ENCODE results near the gene DENND1B.

The DENND1B gene

DNA sequence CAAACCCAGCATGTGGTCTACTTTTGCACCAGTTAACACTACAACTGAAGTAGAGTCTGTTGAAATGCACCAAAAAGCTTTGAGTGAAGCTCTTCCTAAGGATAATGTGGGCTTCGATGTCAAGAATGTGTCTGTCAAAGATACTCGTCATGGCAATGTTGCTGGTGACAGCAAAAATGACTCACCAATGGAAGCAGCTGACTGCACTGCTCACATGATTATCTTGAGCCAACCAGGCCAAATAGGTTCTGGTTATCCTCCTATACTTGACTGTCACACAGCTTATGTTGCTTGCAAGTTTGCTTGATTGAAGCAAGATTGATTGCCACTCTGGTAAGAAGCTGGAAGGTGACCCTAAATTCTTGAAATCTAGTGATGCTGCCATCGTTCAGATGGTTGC, 85.2 kb downstream of the DENND1B start:
- H3K27ac ChIP-seq (ENCODE audit: low read depth, low read length), result no peak overlapping the region
- no peak overlapping the region for H3K9ac ChIP-seq (ENCODE audit: low read length in 5 of 5)
- H3K36me3 ChIP-seq (ENCODE audit: control insufficient read depth in 5 of 5, insufficient read depth in 5 of 5, low read length in 5 of 5), result peaks cover 0 to 5% (median 0%) of the 10 kb centered on the region in 5 donors
- no peaks in the 10 kb centered on the region for H3K27me3 ChIP-seq (ENCODE audit: control insufficient read depth in 5 of 5, insufficient read depth in 4 of 5, low read length in 5 of 5)
- peaks cover 0 to 8% (median 0%) of the 10 kb centered on the region in 5 donors for H3K9me3 ChIP-seq (ENCODE audit: control insufficient read depth in 5 of 5, low read length in 5 of 5)
- H3K4me1 ChIP-seq (ENCODE audit: control insufficient read depth in 5 of 5, insufficient read depth in 5 of 5, low read length in 5 of 5), result peaks cover 0 to 6% (median 4%) of the 10 kb centered on the region in 5 donors
- H3K4me3 ChIP-seq (ENCODE audit: low read depth in 1 of 5, low read length in 5 of 5), result no peak overlapping the region

DNA sequence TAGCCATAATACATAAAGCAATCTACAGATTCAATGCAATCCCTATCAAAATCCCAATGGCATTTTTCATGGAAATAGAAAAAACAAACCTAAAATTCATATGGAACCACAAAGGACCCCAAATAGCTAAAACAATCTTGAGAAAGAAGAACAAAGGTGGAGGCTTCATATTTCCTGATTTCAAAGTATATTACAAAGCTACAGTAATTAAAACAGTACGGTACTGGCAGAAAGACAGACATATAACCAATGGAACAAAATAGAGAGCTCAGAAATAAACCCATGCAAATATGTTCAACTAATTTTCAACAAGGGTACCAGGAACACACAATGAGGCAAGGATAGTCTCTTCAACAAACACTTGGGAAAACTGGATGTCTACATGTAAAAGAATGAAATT, 87.0 kb downstream of the DENND1B start:
- Histone ChIP-seq H3K9me3 (ENCODE audit: control insufficient read depth in 5 of 5, low read length in 5 of 5) (peaks cover 0 to 8% (median 0%) of the 10 kb centered on the region in 5 donors), H3K4me1 (ENCODE audit: control insufficient read depth in 5 of 5, insufficient read depth in 5 of 5, low read length in 5 of 5) (peaks cover 0 to 6% (median 4%) of the 10 kb centered on the region in 5 donors)

DNA sequence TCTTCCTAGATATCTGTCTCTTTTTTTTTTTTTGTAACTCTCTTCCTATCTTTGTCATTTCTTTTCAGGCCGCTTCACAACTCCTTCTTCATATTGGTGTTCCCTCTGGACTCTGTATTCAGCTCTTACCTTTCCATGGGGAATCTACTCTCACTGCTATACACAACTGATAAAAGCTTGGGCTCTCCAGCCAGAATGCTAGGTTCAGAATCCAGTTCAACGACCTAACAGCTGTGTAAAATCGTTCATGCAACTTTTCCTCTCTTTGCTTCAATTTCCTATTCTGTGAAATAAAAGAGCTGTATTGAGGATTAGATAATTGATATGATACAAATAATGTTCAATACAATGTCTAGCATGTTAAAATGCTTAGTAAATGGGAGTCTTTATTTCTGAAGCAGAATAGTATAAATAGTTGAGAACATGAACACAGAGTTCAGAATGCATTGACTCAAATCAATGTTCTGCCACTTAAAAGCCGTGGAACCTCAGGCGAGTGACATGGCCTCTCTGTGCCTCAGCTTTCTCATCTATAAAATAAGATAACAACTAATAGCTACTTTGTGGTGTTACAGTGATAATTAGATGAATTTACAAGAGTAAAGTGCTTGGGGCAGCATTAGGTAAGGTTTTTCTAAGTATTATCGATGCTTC, 88.5 kb downstream of the DENND1B start:
- no peak overlapping the region for H3K9ac ChIP-seq (ENCODE audit: low read length in 5 of 5)
- no peaks in the 10 kb centered on the region for H3K27me3 ChIP-seq (ENCODE audit: control insufficient read depth in 5 of 5, insufficient read depth in 4 of 5, low read length in 5 of 5)
- peaks cover 0 to 8% (median 0%) of the 10 kb centered on the region in 5 donors for H3K9me3 ChIP-seq (ENCODE audit: control insufficient read depth in 5 of 5, low read length in 5 of 5)
- H3K36me3 ChIP-seq (ENCODE audit: control insufficient read depth in 5 of 5, insufficient read depth in 5 of 5, low read length in 5 of 5), result peaks cover 0 to 5% (median 0%) of the 10 kb centered on the region in 5 donors
- H3K4me1 ChIP-seq (ENCODE audit: control insufficient read depth in 5 of 5, insufficient read depth in 5 of 5, low read length in 5 of 5), result peaks cover 0 to 6% (median 4%) of the 10 kb centered on the region in 5 donors
- H3K27ac ChIP-seq (ENCODE audit: low read depth, low read length), result no peak overlapping the region
- H3K4me3 ChIP-seq (ENCODE audit: low read depth in 1 of 5, low read length in 5 of 5), result no peak overlapping the region

More for the DNA sequence above, 87.0 kb downstream of the DENND1B start:
- H3K27ac ChIP-seq (ENCODE audit: low read depth, low read length), result no peak overlapping the region
- no peak overlapping the region for H3K9ac ChIP-seq (ENCODE audit: low read length in 5 of 5)
- no peaks in the 10 kb centered on the region for H3K27me3 ChIP-seq (ENCODE audit: control insufficient read depth in 5 of 5, insufficient read depth in 4 of 5, low read length in 5 of 5)
- no peak overlapping the region for H3K4me3 ChIP-seq (ENCODE audit: low read depth in 1 of 5, low read length in 5 of 5)
- H3K36me3 ChIP-seq (ENCODE audit: control insufficient read depth in 5 of 5, insufficient read depth in 5 of 5, low read length in 5 of 5), result peaks cover 0 to 5% (median 0%) of the 10 kb centered on the region in 5 donors

DNA sequence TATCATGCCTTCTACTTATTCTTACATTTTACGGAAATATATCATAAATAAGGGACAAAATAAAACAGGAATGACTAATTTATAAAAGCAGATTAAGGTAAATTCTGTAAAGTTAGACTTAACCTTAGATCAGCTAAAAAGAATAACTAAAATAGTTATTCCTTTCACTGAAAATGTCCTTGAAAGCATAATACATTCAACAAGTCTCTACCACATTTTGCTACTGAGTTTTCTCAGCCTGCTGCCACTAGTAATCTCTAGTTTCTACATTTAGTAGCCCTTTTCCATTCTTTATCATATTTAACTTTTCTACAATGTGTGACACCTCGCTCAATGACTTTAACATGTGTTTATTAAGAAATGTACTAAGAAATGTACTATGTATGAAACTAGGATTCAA, 89.0 kb downstream of the DENND1B start:
- Histone ChIP-seq H3K4me3 (ENCODE audit: low read depth in 1 of 5, low read length in 5 of 5) (no peak overlapping the region), H3K27ac (ENCODE audit: low read depth, low read length) (no peak overlapping the region), H3K4me1 (ENCODE audit: control insufficient read depth in 5 of 5, insufficient read depth in 5 of 5, low read length in 5 of 5) (peaks cover 0 to 6% (median 4%) of the 10 kb centered on the region in 5 donors), H3K27me3 (ENCODE audit: control insufficient read depth in 5 of 5, insufficient read depth in 4 of 5, low read length in 5 of 5) (no peaks in the 10 kb centered on the region), H3K9ac (ENCODE audit: low read length in 5 of 5) (no peak overlapping the region), H3K9me3 (ENCODE audit: control insufficient read depth in 5 of 5, low read length in 5 of 5) (peaks cover 0 to 8% (median 0%) of the 10 kb centered on the region in 5 donors), H3K36me3 (ENCODE audit: control insufficient read depth in 5 of 5, insufficient read depth in 5 of 5, low read length in 5 of 5) (peaks cover 0 to 5% (median 0%) of the 10 kb centered on the region in 5 donors)

DNA sequence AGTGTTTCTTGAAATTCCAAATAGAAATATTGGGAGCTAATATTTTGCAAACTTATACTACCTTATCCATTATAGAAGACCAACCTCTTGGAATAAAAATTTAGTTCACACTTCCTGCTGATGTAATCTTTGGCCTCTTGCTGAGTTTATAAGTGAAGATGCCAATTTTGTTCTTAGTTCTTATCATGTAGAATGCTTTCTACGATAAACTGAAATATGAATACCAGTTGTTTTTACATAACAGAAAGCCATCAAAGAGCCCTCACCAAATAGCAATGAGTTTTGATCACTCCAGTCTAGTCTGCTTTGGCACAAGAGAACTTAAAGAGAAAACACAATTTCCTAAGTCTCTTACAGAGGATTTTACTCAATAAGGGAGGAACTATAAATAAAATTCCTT, 89.5 kb downstream of the DENND1B start:
- Histone ChIP-seq H3K4me3 (ENCODE audit: low read depth in 1 of 5, low read length in 5 of 5) (no peak overlapping the region), H3K27ac (ENCODE audit: low read depth, low read length) (no peak overlapping the region), H3K9ac (ENCODE audit: low read length in 5 of 5) (no peak overlapping the region), H3K4me1 (ENCODE audit: control insufficient read depth in 5 of 5, insufficient read depth in 5 of 5, low read length in 5 of 5) (peaks cover 0 to 6% (median 4%) of the 10 kb centered on the region in 5 donors), H3K27me3 (ENCODE audit: control insufficient read depth in 5 of 5, insufficient read depth in 4 of 5, low read length in 5 of 5) (no peaks in the 10 kb centered on the region), H3K36me3 (ENCODE audit: control insufficient read depth in 5 of 5, insufficient read depth in 5 of 5, low read length in 5 of 5) (peaks cover 0 to 5% (median 0%) of the 10 kb centered on the region in 5 donors), H3K9me3 (ENCODE audit: control insufficient read depth in 5 of 5, low read length in 5 of 5) (peaks cover 0 to 8% (median 0%) of the 10 kb centered on the region in 5 donors)

DNA sequence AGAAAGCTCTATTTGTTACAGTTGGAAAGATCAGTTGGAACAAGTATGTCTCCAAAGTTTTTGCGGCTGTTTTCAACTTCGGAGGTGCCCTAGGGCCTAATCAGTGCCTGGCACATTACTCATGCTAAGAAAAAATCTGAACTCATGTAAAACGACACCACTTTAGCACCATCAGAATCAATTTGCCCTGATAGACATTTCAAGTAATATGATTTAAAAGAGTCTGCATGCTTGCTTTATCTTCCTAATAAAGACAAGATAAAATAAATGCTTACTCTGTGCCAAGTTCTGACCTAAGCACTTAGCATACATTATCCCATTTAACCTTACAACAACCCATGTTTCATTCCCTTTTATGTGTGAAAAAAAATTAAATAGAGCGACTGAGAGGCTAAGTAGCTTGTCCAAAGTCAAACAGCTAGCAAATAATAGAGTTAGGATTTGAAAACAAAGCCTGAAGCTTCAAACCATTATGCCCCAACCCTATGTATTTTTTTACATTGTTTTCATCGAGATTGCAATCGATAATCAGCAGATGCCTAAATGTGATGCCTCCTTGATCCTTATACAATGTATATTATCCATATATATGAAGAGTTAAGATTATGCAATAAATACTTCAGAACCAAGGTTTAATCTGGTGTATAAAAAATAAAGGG, 91.3 kb downstream of the DENND1B start:
- Histone ChIP-seq H3K27ac (ENCODE audit: low read depth, low read length) (no peak overlapping the region), H3K36me3 (ENCODE audit: control insufficient read depth in 5 of 5, insufficient read depth in 5 of 5, low read length in 5 of 5) (no peaks in the 10 kb centered on the region), H3K27me3 (ENCODE audit: control insufficient read depth in 5 of 5, insufficient read depth in 4 of 5, low read length in 5 of 5) (no peaks in the 10 kb centered on the region), H3K4me3 (ENCODE audit: low read depth in 1 of 5, low read length in 5 of 5) (no peak overlapping the region), H3K9ac (ENCODE audit: low read length in 5 of 5) (no peak overlapping the region), H3K9me3 (ENCODE audit: control insufficient read depth in 5 of 5, low read length in 5 of 5) (peaks cover 0 to 8% (median 0%) of the 10 kb centered on the region in 5 donors), H3K4me1 (ENCODE audit: control insufficient read depth in 5 of 5, insufficient read depth in 5 of 5, low read length in 5 of 5) (peaks cover 0 to 6% (median 4%) of the 10 kb centered on the region in 5 donors)

DNA sequence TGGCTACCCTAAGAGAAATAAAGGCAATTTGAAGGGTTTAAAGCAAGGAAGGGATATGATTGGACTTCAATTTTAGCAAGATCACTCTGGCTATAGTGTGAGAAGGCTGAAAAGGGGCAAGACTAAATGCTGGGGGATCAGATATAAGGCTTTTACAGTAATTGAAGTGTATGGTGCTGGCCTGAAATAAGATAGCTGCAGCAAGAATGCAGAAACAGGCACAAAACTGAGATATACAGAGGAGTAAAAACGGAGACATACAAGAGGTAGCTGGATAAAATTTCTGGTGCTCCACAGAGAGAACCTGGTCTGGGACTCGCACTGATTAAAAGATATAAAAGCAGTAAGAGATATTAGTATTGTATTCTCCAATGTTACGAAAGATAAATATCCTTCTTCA, 92.0 kb downstream of the DENND1B start:
- H3K4me1 ChIP-seq (ENCODE audit: control insufficient read depth in 5 of 5, insufficient read depth in 5 of 5, low read length in 5 of 5), result peaks cover 0 to 6% (median 4%) of the 10 kb centered on the region in 5 donors
- no peaks in the 10 kb centered on the region for H3K27me3 ChIP-seq (ENCODE audit: control insufficient read depth in 5 of 5, insufficient read depth in 4 of 5, low read length in 5 of 5)
- no peaks in the 10 kb centered on the region for H3K36me3 ChIP-seq (ENCODE audit: control insufficient read depth in 5 of 5, insufficient read depth in 5 of 5, low read length in 5 of 5)
- peaks cover 0 to 2% (median 0%) of the 10 kb centered on the region in 5 donors for H3K9me3 ChIP-seq (ENCODE audit: control insufficient read depth in 5 of 5, low read length in 5 of 5)
- no peak overlapping the region for H3K27ac ChIP-seq (ENCODE audit: low read depth, low read length)
- no peak overlapping the region for H3K9ac ChIP-seq (ENCODE audit: low read length in 5 of 5)
- no peak overlapping the region for H3K4me3 ChIP-seq (ENCODE audit: low read depth in 1 of 5, low read length in 5 of 5)

DNA sequence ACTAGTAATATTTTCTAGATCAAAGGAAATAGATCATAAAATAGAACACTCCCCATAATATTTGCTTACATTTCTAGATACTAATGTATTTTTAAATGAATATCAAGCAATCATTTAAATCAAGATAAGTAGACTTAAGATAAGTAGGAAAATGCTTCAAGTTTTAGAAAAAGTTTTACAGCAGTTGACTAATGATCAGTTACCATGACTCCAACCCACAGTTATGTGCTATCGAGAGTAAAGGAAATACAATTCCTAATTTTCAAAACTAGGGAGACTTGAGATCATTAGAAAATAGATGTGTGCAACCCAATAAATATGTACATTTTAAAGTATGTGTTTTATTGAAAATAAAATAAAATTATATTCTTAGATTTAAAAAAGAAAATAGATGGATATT, 95.0 kb downstream of the DENND1B start:
- Histone ChIP-seq H3K27ac (ENCODE audit: low read depth, low read length) (no peak overlapping the region), H3K27me3 (ENCODE audit: control insufficient read depth in 5 of 5, insufficient read depth in 4 of 5, low read length in 5 of 5) (no peaks in the 10 kb centered on the region), H3K9me3 (ENCODE audit: control insufficient read depth in 5 of 5, low read length in 5 of 5) (no peaks in the 10 kb centered on the region), H3K9ac (ENCODE audit: low read length in 5 of 5) (no peak overlapping the region), H3K4me1 (ENCODE audit: control insufficient read depth in 5 of 5, insufficient read depth in 5 of 5, low read length in 5 of 5) (peaks cover 0 to 11% (median 6%) of the 10 kb centered on the region in 5 donors), H3K4me3 (ENCODE audit: low read depth in 1 of 5, low read length in 5 of 5) (no peak overlapping the region), H3K36me3 (ENCODE audit: control insufficient read depth in 5 of 5, insufficient read depth in 5 of 5, low read length in 5 of 5) (no peaks in the 10 kb centered on the region)

DNA sequence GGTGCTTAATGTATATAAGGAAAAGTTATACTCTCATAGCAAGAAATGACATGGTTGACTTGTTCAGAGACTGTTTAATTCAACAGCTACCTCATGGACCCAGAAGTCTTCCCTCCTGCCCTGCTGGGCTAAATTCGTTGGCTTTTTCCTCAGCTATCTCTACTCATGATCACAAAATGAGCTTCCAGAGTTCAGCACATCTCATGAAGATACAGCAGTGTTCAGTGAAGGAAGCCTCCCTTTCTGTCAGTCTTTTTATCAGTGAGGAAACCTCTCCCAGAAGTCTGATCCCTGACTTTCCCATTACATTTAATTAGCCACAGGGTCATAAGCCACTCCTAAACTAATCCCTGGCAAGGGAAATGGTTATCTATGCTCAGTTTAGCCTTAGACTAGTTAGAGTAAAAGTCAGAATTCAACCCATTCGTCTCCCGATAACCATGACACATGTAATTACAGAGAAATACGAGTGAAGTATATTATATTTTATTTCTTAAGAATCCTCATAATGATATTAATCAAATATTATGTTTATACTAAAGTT, 97.5 kb downstream of the DENND1B start:
- Histone ChIP-seq H3K27me3 (ENCODE audit: control insufficient read depth in 5 of 5, insufficient read depth in 4 of 5, low read length in 5 of 5) (no peaks in the 10 kb centered on the region), H3K9ac (ENCODE audit: low read length in 5 of 5) (no peak overlapping the region), H3K4me3 (ENCODE audit: low read depth in 1 of 5, low read length in 5 of 5) (no peak overlapping the region), H3K27ac (ENCODE audit: low read depth, low read length) (no peak overlapping the region), H3K36me3 (ENCODE audit: control insufficient read depth in 5 of 5, insufficient read depth in 5 of 5, low read length in 5 of 5) (no peaks in the 10 kb centered on the region), H3K4me1 (ENCODE audit: control insufficient read depth in 5 of 5, insufficient read depth in 5 of 5, low read length in 5 of 5) (peaks cover 0 to 18% (median 6%) of the 10 kb centered on the region in 5 donors), H3K9me3 (ENCODE audit: control insufficient read depth in 5 of 5, low read length in 5 of 5) (no peaks in the 10 kb centered on the region)

DNA sequence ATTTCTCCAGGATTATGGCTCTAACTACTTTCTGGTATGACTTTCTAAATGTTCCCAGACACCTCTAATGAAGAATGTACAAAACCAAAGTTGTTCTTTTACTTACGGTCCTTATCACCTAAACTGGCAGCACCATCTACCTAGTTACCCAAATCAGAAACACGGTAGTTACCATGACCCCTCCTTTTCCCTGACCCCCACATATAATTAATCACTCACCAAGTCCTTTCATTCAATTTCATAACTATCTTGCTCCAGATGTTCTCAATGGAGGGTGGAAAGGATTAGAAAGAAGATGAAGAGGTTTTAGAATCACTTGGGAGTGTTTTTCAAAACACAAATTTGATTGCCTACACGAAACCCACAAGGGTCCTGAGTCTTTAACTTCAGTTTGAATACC, 98.0 kb downstream of the DENND1B start:
- H3K9ac ChIP-seq (ENCODE audit: low read length in 5 of 5), result no peak overlapping the region
- H3K36me3 ChIP-seq (ENCODE audit: control insufficient read depth in 5 of 5, insufficient read depth in 5 of 5, low read length in 5 of 5), result no peaks in the 10 kb centered on the region
- no peak overlapping the region for H3K4me3 ChIP-seq (ENCODE audit: low read depth in 1 of 5, low read length in 5 of 5)
- no peaks in the 10 kb centered on the region for H3K9me3 ChIP-seq (ENCODE audit: control insufficient read depth in 5 of 5, low read length in 5 of 5)
- H3K27ac ChIP-seq (ENCODE audit: low read depth, low read length), result no peak overlapping the region
- peaks cover 0 to 19% (median 6%) of the 10 kb centered on the region in 5 donors for H3K4me1 ChIP-seq (ENCODE audit: control insufficient read depth in 5 of 5, insufficient read depth in 5 of 5, low read length in 5 of 5)
- H3K27me3 ChIP-seq (ENCODE audit: control insufficient read depth in 5 of 5, insufficient read depth in 4 of 5, low read length in 5 of 5), result no peaks in the 10 kb centered on the region

All from subcutaneous abdominal adipose tissue (tissue), 5 donors.